ENCODE data around the gene TRIM14.
"Not testable (repeated sequence)": the region's sequence is repeated elsewhere in the genome, so short reads cannot be mapped to it uniquely, and the experiment has no call there.

The TRIM14 gene

GRCh38 chr9:98132806-98133631, 14.0 kb upstream of the TRIM14 start:
- Mint-ChIP-seq H3K27ac (no peak overlapping the region), H3K27me3 (ENCODE audit: low read depth) (peaks cover 3% of the 10 kb centered on the region), H3K4me3 (no peak overlapping the region), H3K36me3 (ENCODE audit: low read depth) (no peaks in the 10 kb centered on the region), H3K9me3 (no peaks in the 10 kb centered on the region), H3K4me1 (no peaks in the 10 kb centered on the region)
- no peak for TF ChIP-seq CTCF (IDR thresholded peaks at IDR 0.05; ENCODE audit: unreplicated experiment in 3 of 3)

GRCh38 chr9:98132158-98132557, 13.1 kb upstream of the TRIM14 start:
- Mint-ChIP-seq H3K27ac (no peak overlapping the region), H3K36me3 (ENCODE audit: low read depth) (no peaks in the 10 kb centered on the region), H3K9me3 (no peaks in the 10 kb centered on the region), H3K4me1 (no peaks in the 10 kb centered on the region), H3K4me3 (no peak overlapping the region), H3K27me3 (ENCODE audit: low read depth) (peaks cover 3% of the 10 kb centered on the region)
- no peak for TF ChIP-seq CTCF (IDR thresholded peaks at IDR 0.05; ENCODE audit: unreplicated experiment in 3 of 3)

- no peaks in the 10 kb centered on the region for H3K4me1 Mint-ChIP-seq
- no peaks in the 10 kb centered on the region for H3K9me3 Mint-ChIP-seq
- no peak for TF ChIP-seq CTCF (IDR thresholded peaks at IDR 0.05; ENCODE audit: unreplicated experiment in 3 of 3)
- peaks cover 3% of the 10 kb centered on the region for H3K27me3 Mint-ChIP-seq (ENCODE audit: low read depth)
- H3K36me3 Mint-ChIP-seq (ENCODE audit: low read depth): no peaks in the 10 kb centered on the region
- no peak overlapping the region for H3K27ac Mint-ChIP-seq
- H3K4me3 Mint-ChIP-seq: no peak overlapping the region
Measured at GRCh38 chr9:98130576-98131228, 11.7 kb upstream of the TRIM14 start.

GRCh38 chr9:98130060-98130459, 11.0 kb upstream of the TRIM14 start:
- not testable (repeated sequence) for H3K27ac Mint-ChIP-seq; H3K27me3 Mint-ChIP-seq (ENCODE audit: low read depth); H3K36me3 Mint-ChIP-seq (ENCODE audit: low read depth); H3K4me3 Mint-ChIP-seq; H3K4me1 Mint-ChIP-seq; H3K9me3 Mint-ChIP-seq

- Mint-ChIP-seq H3K4me3 (no peak overlapping the region), H3K27me3 (ENCODE audit: low read depth) (peaks cover 3% of the 10 kb centered on the region), H3K27ac (no peak overlapping the region), H3K36me3 (ENCODE audit: low read depth) (no peaks in the 10 kb centered on the region), H3K9me3 (no peaks in the 10 kb centered on the region), H3K4me1 (no peaks in the 10 kb centered on the region)
- no peak for TF ChIP-seq CTCF (IDR thresholded peaks at IDR 0.05; ENCODE audit: unreplicated experiment in 3 of 3)
Measured at GRCh38 chr9:98129451-98129881, 10.4 kb upstream of the TRIM14 start.

GRCh38 chr9:98128316-98128715, 9.3 kb upstream of the TRIM14 start:
- TF ChIP-seq CTCF (IDR thresholded peaks at IDR 0.05; ENCODE audit: unreplicated experiment in 3 of 3): no peak
- H3K9me3 Mint-ChIP-seq: no peaks in the 10 kb centered on the region
- H3K27me3 Mint-ChIP-seq (ENCODE audit: low read depth): peaks cover 3% of the 10 kb centered on the region
- H3K4me3 Mint-ChIP-seq: no peak overlapping the region
- H3K27ac Mint-ChIP-seq: no peak overlapping the region
- H3K4me1 Mint-ChIP-seq: no peaks in the 10 kb centered on the region
- H3K36me3 Mint-ChIP-seq (ENCODE audit: low read depth): no peaks in the 10 kb centered on the region
